Measurements from ENCODE around the gene HOXA5.

Gene HOXA5

GRCh38 chr7:27099453-27100370, 43.8 kb downstream of the HOXA5 start (continued):
- TF ChIP-seq ZNF449 (tag by site-specific recombination; IDR thresholded peaks at IDR 0.05) (no peak; the same call in 1 of the 2 replicates), ZXDB (tag by site-specific recombination; IDR thresholded peaks at IDR 0.05) (no peak), ZNF292 (tag by site-specific recombination; IDR thresholded peaks at IDR 0.05; ENCODE audit: borderline replicate concordance, low read depth) (no peak), ZNF664 (tag by site-specific recombination; IDR thresholded peaks at IDR 0.05) (peak; percentile 71; the same call in 1 of the 2 replicates), ZNF548 (tag by site-specific recombination; IDR thresholded peaks at IDR 0.05) (no peak), ZFHX2 (tag by site-specific recombination; conservative IDR thresholded peaks at IDR 0.05) (peak; percentile 20; the same call in 1 of the 2 replicates), MYNN (tag by site-specific recombination; IDR thresholded peaks at IDR 0.05; ENCODE audit: borderline replicate concordance) (no peak)

- Histone ChIP-seq H3K36me3 (ENCODE audit: control insufficient read depth in 2 of 2, insufficient read depth in 1 of 2, low read length in 2 of 2) (peaks cover 12 to 28% of the 10 kb centered on the region in 2 experiments), H3K4me3 (ENCODE audit: low read depth, low read length) (no peak overlapping the region), H3K9me3 (ENCODE audit: control insufficient read depth, insufficient read depth, low read depth, low read length) (no peaks in the 10 kb centered on the region), H3K4me1 (ENCODE audit: control insufficient read depth, insufficient read depth, low read length) (peaks cover 19% of the 10 kb centered on the region), H3K27ac (ENCODE audit: extremely low read depth, low read depth, low read length) (peak overlapping the region; percentile 25)
- CTCF ChIA-PET: interaction anchor here (1.2 to 1.5 kb wide), 3 partner anchors 11 to 50 kb away, joined by 3 to 5 read pairs (median 4); partner anchors contain the start of gene HOXA5
- POLR2A ChIA-PET: interaction anchor here (0.8 to 4.3 kb wide), 6 partner anchors 11 to 89 kb away, joined by 3 to 31 read pairs (median 4); partner anchors contain the start of genes HOXA4 and HOXA5
- peak; percentile 84 for TF ChIP-seq PRDM4 (tag by site-specific recombination; IDR thresholded peaks at IDR 0.05)
- TF ChIP-seq ZNF549 (tag by site-specific recombination; IDR thresholded peaks at IDR 0.05): no peak
- TF ChIP-seq ZNF26 (tag by site-specific recombination; IDR thresholded peaks at IDR 0.05): no peak
- TF ChIP-seq KLF8 (tag by site-specific recombination; IDR thresholded peaks at IDR 0.05): no peak
- TF ChIP-seq BCL6B (tag by site-specific recombination; IDR thresholded peaks at IDR 0.05): peak; percentile 99
- TF ChIP-seq ZNF791 (tag by site-specific recombination; IDR thresholded peaks at IDR 0.05): no peak
- no peak; the same call in 1 of the 2 replicates for TF ChIP-seq ZNF501 (tag by site-specific recombination; IDR thresholded peaks at IDR 0.05)
- peak; percentile 98 for TF ChIP-seq ZBTB8A (tag by site-specific recombination; IDR thresholded peaks at IDR 0.05)
- TF ChIP-seq PATZ1 (tag by site-specific recombination; IDR thresholded peaks at IDR 0.05): peak; percentile 36; the same call in 1 of the 2 replicates
- TF ChIP-seq GLIS1 (tag by site-specific recombination; IDR thresholded peaks at IDR 0.05): no peak; the same call in 1 of the 2 replicates
- TF ChIP-seq SALL2 (tag by site-specific recombination; IDR thresholded peaks at IDR 0.05; ENCODE audit: borderline replicate concordance): no peak
- TF ChIP-seq SCRT2 (tag by site-specific recombination; IDR thresholded peaks at IDR 0.05): peak; percentile 98
- peak; percentile 88 for TF ChIP-seq ZNF366 (tag by site-specific recombination; conservative IDR thresholded peaks at IDR 0.05)
- TF ChIP-seq ZSCAN5A (tag by site-specific recombination; IDR thresholded peaks at IDR 0.05): no peak
- TF ChIP-seq OSR2 (tag by site-specific recombination; IDR thresholded peaks at IDR 0.05): peak; percentile 65
- peak; percentile 87 for TF ChIP-seq ZNF600 (tag by site-specific recombination; IDR thresholded peaks at IDR 0.05)
Observed at GRCh38 chr7:27098578-27099451, 44.7 kb downstream of the HOXA5 start.
